C4-2B (cell line): ENCODE results near the gene CBARP.

ENCODE experiments used
- H3K27ac ChIP-seq: fragments of 450-650 bp; 2 replicates; pipeline ENCODE4 v1.5.1; 2017
- ZFX ChIP-seq: fragments of 450-650 bp; IDR thresholded peaks from 2 replicates; pipeline ENCODE4 v1.6.1; 2017
- TF ChIP-seq, protein P1 (sequence below): fragments of 450-650 bp; conservative IDR thresholded peaks from 2 replicates; pipeline ENCODE4 v1.5.1; 2017; ENCODE audit warnings: mild to moderate bottlenecking

The CBARP gene

GRCh38 chr19:1283207-1283916 is 45.6 kb upstream of the CBARP start:
- TF ChIP-seq ZFX: no peak
- TF ChIP-seq, protein P1, sequence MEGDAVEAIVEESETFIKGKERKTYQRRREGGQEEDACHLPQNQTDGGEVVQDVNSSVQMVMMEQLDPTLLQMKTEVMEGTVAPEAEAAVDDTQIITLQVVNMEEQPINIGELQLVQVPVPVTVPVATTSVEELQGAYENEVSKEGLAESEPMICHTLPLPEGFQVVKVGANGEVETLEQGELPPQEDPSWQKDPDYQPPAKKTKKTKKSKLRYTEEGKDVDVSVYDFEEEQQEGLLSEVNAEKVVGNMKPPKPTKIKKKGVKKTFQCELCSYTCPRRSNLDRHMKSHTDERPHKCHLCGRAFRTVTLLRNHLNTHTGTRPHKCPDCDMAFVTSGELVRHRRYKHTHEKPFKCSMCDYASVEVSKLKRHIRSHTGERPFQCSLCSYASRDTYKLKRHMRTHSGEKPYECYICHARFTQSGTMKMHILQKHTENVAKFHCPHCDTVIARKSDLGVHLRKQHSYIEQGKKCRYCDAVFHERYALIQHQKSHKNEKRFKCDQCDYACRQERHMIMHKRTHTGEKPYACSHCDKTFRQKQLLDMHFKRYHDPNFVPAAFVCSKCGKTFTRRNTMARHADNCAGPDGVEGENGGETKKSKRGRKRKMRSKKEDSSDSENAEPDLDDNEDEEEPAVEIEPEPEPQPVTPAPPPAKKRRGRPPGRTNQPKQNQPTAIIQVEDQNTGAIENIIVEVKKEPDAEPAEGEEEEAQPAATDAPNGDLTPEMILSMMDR: no peak

GRCh38 chr19:1282588-1283206 is 44.9 kb upstream of the CBARP start:
- TF ChIP-seq, protein P1: no peak
- no peak for TF ChIP-seq ZFX
- H3K27ac ChIP-seq: peak overlapping the region; percentile 83

More at GRCh38 chr19:1283207-1283916, 45.6 kb upstream of the CBARP start:
- H3K27ac ChIP-seq: peak overlapping the region; percentile 83

- H3K27ac ChIP-seq: no peak overlapping the region
- TF ChIP-seq ZFX: no peak
- TF ChIP-seq, protein P1: no peak
Observed at GRCh38 chr19:1281569-1282287, 43.9 kb upstream of the CBARP start.

DNA sequence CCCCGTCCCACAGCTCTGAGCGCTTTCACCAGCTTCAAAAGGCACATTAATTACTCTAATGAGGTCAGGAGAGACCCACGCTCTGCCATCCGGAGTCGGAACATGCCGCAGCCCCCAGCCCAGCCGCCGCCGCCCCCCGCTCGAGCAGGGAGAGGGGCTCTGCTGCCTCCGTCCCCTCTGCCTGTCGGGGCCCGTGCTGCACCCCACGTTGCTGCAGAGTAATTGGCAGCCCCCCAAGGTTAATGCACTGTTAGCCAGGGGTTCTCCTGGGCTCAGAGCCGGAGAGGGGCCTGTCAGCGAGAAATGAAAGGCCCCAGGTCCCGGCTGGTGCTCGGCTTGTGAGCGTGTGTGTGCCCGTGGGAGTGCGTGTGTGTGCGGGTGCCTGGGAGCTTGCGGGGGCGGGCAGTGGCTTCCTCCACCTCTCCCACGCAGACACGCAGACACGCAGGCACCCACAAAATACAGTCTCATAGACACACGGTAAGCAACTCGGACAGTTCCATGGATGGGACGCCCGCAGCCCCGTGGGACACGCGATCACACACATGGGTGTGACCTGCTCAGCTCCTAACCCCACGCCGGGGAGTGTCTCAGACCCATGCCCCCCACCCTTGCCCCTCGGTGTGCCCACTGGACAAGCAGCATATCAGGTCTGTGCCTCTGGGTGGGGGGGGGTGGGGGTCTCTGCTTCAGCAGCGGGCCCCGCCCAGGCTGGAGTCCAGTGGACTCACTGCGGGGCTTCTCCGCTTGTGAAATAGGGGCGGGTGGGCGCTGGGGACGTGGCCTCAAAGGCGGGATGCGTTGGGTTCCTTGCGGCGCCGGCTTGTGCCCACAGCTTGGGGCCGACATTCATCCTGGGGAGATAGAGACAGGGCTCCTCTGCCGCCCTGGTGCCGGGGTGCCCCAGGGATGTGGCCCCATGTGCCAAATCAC is 43.1 kb upstream of the CBARP start:
- H3K27ac ChIP-seq: no peak overlapping the region
- no peak for TF ChIP-seq ZFX
- TF ChIP-seq, protein P1: no peak

DNA sequence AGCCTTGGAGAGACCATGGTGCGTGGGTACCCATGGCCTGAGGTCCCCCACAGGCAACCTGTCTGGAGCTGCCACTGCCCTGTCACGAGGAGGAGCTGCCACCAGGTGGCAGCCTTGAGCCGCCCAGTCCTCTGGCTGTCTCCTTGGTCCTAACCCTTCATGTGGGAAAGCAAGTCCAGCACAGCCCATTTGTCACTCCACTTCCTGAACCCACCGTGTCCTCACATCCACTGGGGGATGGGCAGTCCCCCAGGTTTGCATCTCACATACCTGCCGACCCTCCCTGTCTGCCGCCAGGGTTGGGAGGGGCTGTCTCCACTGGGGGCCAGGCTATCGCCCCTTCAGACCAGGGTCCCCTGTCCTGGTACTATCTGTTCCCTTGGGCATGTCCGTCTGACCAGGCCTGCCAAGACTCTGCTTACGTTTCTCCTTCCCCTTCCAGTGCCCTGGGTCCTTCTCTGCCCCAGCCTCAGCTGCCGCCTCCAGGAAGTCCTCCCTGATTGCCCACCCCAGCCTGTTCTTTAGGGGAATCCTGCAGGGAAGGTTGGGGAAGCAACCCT is 42.1 kb upstream of the CBARP start:
- peak overlapping the region; percentile 7; the same call in 1 of the 2 replicates for H3K27ac ChIP-seq

More for the DNA sequence above, 42.1 kb upstream of the CBARP start:
- TF ChIP-seq, protein P1: peak; percentile 98
- no peak for TF ChIP-seq ZFX
